AG04450 (cell line): ENCODE results near the gene KCNJ5. TPM values are rescaled to one million over a fixed set of nuclear protein-coding genes. Genes with fewer than 3 reads are reported as not detected.
A peak's percentile ranks its signal among the peaks of the same experiment; 100 is the strongest.

ENCODE experiments used
- CTCF ChIA-PET: fragments of 300-600, 350-600 bp; formaldehyde crosslinking; extraction: SDS; loops from one replicate; lab custom pipeline; 2022; ENCODE audit warnings: antibody characterized with exemption, inconsistent platforms; lab: Charles Lee
- POLR2A ChIA-PET: fragments of 350-600 bp; formaldehyde crosslinking; extraction: SDS; loops from one replicate; lab custom pipeline; 2021; ENCODE audit warnings: antibody characterized with exemption, inconsistent platforms; lab: Yijun Ruan, JAX
- DNase-seq: peaks from one replicate; pipeline ENCODE4 v3.0.0-alpha.2; 2011; ENCODE audit warnings: low read depth, low spot score
- H3K27ac ChIP-seq: one replicate; pipeline ENCODE4 v1.5.1; 2012; ENCODE audit warnings: low read depth, low read length, control low read depth
- H3K27me3 ChIP-seq: one replicate; pipeline ENCODE4 v1.6.0; 2012; ENCODE audit warnings: low read length; ENCODE audit not compliant: control insufficient read depth, insufficient read depth
- H3K4me3 ChIP-seq: 2 replicates; pipeline ENCODE4 v1.5.1; 2011; ENCODE audit warnings: mild to moderate bottlenecking, low read depth, low read length, control low read depth
- H3K9me3 ChIP-seq: 2 replicates; pipeline ENCODE4 v1.5.1; 2012; ENCODE audit warnings: low read length; ENCODE audit not compliant: control insufficient read depth, insufficient read depth
- polyA plus RNA-seq: library from polyadenylated mRNA; depleted of rRNA; stranded (reverse); fragments of >200 nt; gene quantifications from 2 replicates; pipeline ENCODE4 v1.2.3, GENCODE V29; 2011
- TF ChIP-seq, protein P1 (sequence below): IDR thresholded peaks from 2 replicates; pipeline ENCODE4 v1.5.1; 2011; ENCODE audit warnings: low read depth, low read length, control low read depth, inconsistent platforms

KCNJ5 gene
- polyA plus RNA-seq, 1 experiment = not detected

DNA sequence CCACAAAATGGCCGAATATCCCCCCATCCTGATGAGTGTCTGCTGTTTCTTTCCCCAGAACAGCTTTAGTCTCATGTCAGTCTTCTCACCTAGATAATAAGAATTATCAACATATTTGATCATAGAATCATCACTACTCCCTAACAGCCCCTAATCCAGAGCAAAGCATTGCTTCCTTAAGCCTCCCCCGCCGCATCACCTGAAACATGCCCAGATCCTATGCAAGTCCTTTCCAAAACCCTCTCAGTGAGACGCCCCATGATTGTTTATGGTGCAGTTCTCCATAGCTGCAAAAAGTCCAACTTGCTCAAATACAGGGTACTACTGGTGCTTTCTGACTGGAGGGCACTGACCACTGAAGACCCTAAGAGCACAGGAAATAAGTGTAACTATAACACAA is 44.2 kb upstream of the KCNJ5 start:
- peaks cover 9% of the 10 kb centered on the region for H3K27me3 ChIP-seq
- no peak overlapping the region for H3K27ac ChIP-seq
- ChIA-PET CTCF (interaction anchor here (1.1 to 4.4 kb wide), 4 partner anchors 11 to 689 kb away, joined by 3 to 24 read pairs (median 4); no protein-coding TSS in a partner anchor), POLR2A (no interaction called here)
- H3K4me3 ChIP-seq = no peak overlapping the region
- H3K9me3 ChIP-seq = no peaks in the 10 kb centered on the region
- DNase-seq = no peak
- TF ChIP-seq, protein P1, sequence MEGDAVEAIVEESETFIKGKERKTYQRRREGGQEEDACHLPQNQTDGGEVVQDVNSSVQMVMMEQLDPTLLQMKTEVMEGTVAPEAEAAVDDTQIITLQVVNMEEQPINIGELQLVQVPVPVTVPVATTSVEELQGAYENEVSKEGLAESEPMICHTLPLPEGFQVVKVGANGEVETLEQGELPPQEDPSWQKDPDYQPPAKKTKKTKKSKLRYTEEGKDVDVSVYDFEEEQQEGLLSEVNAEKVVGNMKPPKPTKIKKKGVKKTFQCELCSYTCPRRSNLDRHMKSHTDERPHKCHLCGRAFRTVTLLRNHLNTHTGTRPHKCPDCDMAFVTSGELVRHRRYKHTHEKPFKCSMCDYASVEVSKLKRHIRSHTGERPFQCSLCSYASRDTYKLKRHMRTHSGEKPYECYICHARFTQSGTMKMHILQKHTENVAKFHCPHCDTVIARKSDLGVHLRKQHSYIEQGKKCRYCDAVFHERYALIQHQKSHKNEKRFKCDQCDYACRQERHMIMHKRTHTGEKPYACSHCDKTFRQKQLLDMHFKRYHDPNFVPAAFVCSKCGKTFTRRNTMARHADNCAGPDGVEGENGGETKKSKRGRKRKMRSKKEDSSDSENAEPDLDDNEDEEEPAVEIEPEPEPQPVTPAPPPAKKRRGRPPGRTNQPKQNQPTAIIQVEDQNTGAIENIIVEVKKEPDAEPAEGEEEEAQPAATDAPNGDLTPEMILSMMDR = no peak

DNA sequence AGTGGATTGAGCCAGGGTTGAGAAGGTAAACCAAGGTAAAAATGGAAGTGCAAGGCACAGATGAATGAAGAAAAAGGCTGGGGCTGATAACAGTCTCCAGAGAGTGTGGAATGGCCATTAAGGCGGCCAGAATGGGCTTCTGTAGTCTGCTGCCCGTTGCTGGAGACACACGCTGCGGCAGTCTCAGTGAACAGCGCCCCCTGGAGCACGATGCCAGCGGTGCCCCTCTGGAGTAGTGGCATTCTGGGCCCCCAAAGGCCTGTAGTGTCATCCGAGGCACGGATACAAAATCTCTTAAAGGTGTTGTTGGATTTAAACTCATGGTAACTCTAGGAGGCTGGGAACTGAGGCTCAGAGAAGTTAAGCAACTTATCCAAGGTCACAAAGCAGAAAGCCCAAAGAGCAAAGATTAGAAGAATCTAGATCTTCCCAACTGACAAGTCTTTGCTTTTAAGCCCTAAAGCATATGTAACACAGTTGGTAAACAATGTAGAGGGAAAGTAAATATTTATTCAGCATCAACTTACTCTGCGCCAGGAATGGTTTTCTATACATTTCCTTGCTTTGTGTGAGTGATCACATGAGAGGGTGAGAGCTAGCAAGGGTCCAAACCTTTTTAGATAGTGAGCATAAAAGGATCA is 42.2 kb upstream of the KCNJ5 start:
- CTCF ChIA-PET = interaction anchor here (0.7 to 4.4 kb wide), 9 partner anchors 10 to 691 kb away, joined by 3 to 24 read pairs (median 4); no protein-coding TSS in a partner anchor
- TF ChIP-seq, protein P1 = peak; percentile 65
- no peak for DNase-seq
- no peak overlapping the region for H3K4me3 ChIP-seq
- H3K27me3 ChIP-seq = peaks cover 18% of the 10 kb centered on the region
- POLR2A ChIA-PET = interaction anchor here (0.7 kb wide), 1 partner anchor 299 kb away, joined by 4 read pairs; no protein-coding TSS in a partner anchor
- H3K27ac ChIP-seq = no peak overlapping the region
- no peaks in the 10 kb centered on the region for H3K9me3 ChIP-seq

DNA sequence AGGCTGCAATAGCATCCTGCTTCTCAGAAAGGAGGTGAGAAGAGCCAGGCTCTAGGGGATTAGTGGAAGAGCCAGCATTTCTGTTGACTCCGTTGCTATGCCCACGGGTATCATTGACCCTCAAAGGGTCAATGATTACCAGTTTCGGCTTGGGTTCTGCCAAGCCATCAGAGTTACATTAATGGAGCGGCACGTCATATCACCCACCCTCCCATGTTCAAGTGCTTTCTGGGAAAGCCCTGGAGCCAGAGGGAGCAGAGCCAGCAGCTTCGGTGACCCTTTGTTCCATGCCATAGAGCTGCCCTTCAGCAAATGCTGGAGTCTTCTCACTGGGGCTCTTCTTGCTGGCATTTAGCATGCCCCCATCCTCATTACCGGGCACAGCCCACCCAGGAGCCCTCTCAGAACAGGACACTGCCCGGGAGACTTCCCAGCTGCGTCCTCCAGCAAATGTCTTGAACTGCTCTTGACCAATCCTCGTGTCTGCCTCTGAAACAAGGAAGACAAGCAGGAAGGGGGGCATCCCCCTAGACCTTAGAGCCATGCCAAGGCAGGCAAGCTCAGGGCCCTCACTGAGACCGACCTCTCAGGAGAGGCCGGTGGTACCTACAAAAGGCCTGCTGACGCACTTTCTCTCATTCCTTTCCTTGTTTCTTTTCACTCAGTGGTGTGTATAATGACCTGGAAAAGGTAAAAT is 38.7 kb upstream of the KCNJ5 start:
- POLR2A ChIA-PET = no interaction called here
- Histone ChIP-seq H3K9me3 (no peaks in the 10 kb centered on the region), H3K27ac (no peak overlapping the region), H3K4me3 (no peak overlapping the region), H3K27me3 (peaks cover 15% of the 10 kb centered on the region)
- CTCF ChIA-PET = interaction anchor here (1.1 to 3.2 kb wide), 3 partner anchors 21 to 694 kb away, joined by 3 to 14 read pairs (median 6); no protein-coding TSS in a partner anchor
- TF ChIP-seq, protein P1 = no peak
- no peak for DNase-seq

- TF ChIP-seq, protein P1 = no peak
- DNase-seq = no peak
- POLR2A ChIA-PET = no interaction called here
- CTCF ChIA-PET = interaction anchor here (1.4 to 3.2 kb wide), 2 partner anchors 22 to 695 kb away, joined by 4 to 14 read pairs; no protein-coding TSS in a partner anchor
- Histone ChIP-seq H3K27me3 (peaks cover 18% of the 10 kb centered on the region), H3K4me3 (no peak overlapping the region), H3K9me3 (no peaks in the 10 kb centered on the region), H3K27ac (no peak overlapping the region)
Measured at GRCh38 chr11:128853559-128853958, 37.6 kb upstream of the KCNJ5 start.
